GM18909 (cell line): ENCODE measurements around the gene LEMD1.
"Not testable (repeated sequence)": the region's sequence is repeated elsewhere in the genome, so short reads cannot be mapped to it uniquely, and the experiment has no call there.

Experiments used
- ATAC-seq: cut with Tn5 transposase; IDR thresholded peaks from one replicate; pipeline ENCODE4 v1.9.1; 2021; ENCODE audit warnings: mild to moderate bottlenecking; ENCODE audit not compliant: unreplicated experiment, poor library complexity

The LEMD1 gene

DNA sequence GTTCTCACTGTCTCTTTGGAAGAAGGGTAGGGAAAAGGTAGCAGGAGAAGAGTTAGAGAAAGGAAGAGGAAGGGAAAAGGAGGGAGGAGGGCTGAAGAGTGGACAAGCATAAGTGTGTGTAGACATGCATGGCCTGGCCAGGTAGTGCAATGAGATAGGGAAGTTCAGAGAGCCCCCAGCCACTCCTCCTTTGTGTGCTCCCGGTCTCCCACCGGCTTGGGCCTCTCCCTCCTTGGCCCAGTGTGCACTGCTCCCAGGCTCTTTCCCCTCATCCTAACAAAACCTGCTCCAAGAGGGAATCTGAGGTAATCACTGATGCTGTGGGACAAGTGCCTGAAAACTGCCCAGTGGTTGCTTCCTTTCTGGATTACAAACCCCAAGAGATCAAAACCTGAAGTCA, 10.3 kb upstream of the LEMD1 start:
- no peak for ATAC-seq

- ATAC-seq, result no peak
Measured at GRCh38 chr1:205430696-205431305, 8.9 kb upstream of the LEMD1 start.

GRCh38 chr1:205429762-205430695, 8.2 kb upstream of the LEMD1 start:
- no peak for ATAC-seq

- ATAC-seq, result no peak
Measured at GRCh38 chr1:205424901-205425600, 3.2 kb upstream of the LEMD1 start.

- ATAC-seq, result no peak
Measured at GRCh38 chr1:205423814-205424399, 2.1 kb upstream of the LEMD1 start.

DNA sequence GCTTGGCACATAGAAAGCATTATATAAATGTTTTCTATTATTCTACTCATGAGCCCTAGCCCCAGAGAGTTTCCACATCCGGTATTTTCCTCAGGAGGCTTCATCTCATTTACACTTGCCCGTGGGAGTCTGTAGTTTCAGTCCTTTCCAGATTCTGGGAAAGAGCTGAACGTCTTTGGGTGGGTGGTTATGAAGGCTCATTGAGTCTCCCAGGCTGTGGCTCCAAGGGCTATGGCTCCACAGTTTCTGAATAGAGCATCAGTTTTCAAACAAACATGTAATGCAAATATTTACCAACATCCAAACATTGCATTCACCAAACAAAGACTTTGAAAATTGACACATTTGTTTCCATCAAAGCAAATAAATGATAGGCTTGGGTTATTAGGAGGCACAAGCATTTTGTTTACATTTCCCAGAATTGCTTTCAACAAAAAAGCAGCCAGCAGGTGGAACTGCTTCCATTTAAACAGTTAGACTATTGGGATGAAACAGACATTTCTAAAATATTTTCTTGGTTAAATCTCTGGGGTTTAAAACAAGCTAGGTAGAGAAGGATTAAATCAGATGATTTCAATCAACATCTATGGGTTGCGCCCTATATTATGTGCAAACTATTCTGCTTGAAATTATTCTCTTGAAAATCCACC, 1.3 kb upstream of the LEMD1 start:
- ATAC-seq, result no peak

GRCh38 chr1:205420938-205421337, 918 bp downstream of the LEMD1 start:
- no peak for ATAC-seq

DNA sequence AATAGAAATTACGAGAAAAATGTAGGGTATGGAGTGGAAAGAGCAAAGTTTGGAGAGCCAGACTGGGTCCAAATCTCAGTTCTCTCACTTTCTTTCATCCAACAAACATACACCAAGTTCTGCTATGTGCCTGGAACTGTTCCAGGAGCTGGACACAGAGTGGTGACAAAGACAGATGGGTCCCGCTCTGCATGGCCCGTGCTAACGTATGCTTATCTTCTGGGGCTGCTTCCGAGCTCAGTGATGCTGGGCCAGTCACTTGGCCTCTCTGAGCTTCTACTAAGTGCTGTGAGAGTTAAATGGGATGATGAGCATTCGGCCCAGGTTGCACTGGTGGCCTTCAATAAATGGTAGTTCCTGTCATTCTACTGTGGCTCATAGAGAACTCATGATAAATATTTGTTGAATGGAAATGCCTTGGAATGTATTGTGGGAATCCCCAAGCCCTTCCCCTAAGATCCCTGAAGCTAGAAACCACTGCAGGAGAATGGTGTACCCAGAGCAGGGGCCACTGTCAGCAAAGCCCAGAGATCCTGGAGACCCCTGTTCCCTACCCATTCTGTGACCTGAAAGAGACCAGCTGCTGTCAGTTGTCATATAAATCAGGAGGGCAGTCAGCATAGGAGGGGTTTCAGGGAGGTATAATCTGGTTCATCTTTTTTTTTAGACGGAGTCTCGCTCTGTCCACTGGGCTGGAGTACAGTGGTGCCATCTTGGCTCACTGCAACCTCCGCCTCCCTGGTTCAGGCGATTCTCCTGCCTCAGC, 3.8 kb downstream of the LEMD1 start:
- no peak for ATAC-seq

- no peak for ATAC-seq
Measured at GRCh38 chr1:205416322-205416721, 5.5 kb downstream of the LEMD1 start.

- no peak for ATAC-seq
Measured at GRCh38 chr1:205410581-205411298, 11.1 kb downstream of the LEMD1 start.

- no peak for ATAC-seq
Measured at GRCh38 chr1:205407970-205408369, 13.9 kb downstream of the LEMD1 start.

- not testable (repeated sequence) for ATAC-seq
Measured at GRCh38 chr1:205406252-205406651, 15.6 kb downstream of the LEMD1 start.

DNA sequence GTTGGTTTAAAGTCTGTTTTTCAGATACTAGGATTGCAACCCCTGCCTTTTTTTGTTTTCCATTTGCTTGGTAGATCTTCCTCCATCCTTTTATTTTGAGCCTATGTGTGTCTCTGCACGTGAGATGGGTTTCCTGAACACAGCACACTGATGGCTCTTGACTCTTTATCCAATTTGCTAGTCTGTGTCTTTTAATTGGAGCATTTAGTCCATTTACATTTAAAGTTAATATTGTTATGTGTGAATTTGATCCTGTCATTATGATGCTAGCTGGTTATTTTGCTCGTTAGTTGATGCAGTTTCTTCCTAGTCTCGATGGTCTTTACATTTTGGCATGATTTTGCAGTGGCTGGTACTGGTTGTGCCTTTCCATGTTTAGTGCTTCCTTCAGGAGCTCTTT, 17.4 kb downstream of the LEMD1 start:
- not testable (repeated sequence) for ATAC-seq

DNA sequence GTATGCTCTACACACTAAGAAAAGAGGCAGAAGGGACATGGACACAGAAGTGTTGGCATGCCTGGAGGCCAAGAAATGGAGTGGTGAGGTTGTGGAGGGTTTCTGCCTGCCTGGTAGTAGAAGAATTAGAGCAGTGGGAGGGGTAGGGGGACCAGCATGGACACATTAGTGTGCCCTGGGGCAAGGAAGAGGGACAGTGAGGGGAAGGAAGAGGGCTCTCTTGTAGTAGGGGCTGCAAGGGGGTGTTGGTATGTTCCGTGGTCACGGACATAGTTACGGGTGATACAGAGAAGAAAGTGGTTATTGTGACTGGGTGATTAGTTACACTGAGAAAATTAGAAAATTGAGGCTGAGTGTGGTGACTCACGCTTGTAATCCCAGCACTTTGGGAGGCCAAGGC, 23.3 kb downstream of the LEMD1 start:
- ATAC-seq, result no peak

GRCh38 chr1:205396967-205397616, 24.8 kb downstream of the LEMD1 start:
- no peak for ATAC-seq

DNA sequence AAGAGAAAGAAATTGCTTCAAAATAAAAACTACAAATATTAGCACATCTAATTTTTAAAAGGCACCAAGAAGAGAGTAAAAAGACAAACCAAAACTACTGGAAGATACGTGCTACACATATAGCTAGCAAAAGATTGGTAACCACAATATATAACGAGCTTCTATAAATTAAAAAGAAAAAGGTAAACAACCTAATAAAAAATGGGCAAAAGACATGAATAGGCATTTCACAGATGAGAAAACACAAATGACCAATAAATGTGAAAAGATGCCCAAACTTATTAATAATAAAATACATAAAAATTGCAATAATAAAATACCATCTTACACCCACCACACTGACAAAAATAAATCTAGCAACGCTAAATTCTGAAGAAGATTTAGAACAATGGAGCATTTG, 26.2 kb downstream of the LEMD1 start:
- ATAC-seq, result no peak

- ATAC-seq, result no peak
Measured at GRCh38 chr1:205392650-205393049, 29.2 kb downstream of the LEMD1 start.

DNA sequence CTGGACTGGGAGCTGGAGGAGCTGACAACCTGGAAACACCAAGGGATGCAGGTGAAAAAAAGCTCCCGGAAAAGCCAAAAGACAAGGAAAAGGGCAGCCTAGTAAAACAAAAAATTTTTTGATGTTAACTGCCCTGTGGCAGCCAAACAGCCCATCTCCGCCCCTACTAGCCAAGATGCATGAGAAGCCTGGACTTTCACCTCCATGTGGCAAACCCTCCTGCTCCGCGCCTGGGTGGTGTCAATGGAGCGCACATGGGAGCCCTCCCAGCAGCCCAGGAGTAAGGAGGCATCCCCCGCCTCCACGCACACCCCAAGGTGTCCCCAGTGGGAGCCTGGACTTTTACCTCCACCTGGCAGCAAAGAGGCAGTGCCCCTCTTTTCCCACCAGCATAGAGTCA, 30.5 kb downstream of the LEMD1 start:
- no peak for ATAC-seq
